ENCODE results near the gene METRNL. TPM values are rescaled to one million over a fixed set of nuclear protein-coding genes. Genes with fewer than 3 reads are reported as not detected.
"Not testable (repeated sequence)": the region's sequence is repeated elsewhere in the genome, so short reads cannot be mapped to it uniquely, and the experiment has no call there.

Gene METRNL
- total RNA-seq, 1 experiment from 2014 or later: 58.7 TPM

GRCh38 chr17:83133302-83134121 is 54.1 kb downstream of the METRNL start:
- no peak overlapping the region for H3K9ac ChIP-seq (ENCODE audit: low read length)
- no peak overlapping the region for H3K27ac ChIP-seq (ENCODE audit: low read depth, low read length)
- no peaks in the 10 kb centered on the region for H3K9me2 ChIP-seq (ENCODE audit: insufficient read depth)
- ATAC-seq (no peak), DNase-seq (ENCODE audit: low read depth, low spot score) (no peak)
- ChIA-PET POLR2A (no interaction called here), CTCF (no interaction called here), RAD21 (ENCODE audit: low non-redundant PET in 1 of 2, low total read pairs in 2 of 2, uncharacterized antibody in 2 of 2, unreplicated experiment in 2 of 2) (no interaction called here)
- no peaks in the 10 kb centered on the region for H4K20me1 ChIP-seq (ENCODE audit: insufficient read depth)
- peaks cover 4% of the 10 kb centered on the region; the same call in 1 of the 2 replicates for H3K27me3 ChIP-seq (ENCODE audit: insufficient read depth, low read length)
- BruUV-seq (replicated peaks): no TSS peak
- H3K36me3 ChIP-seq (ENCODE audit: control insufficient read depth in 1 of 2, insufficient read depth in 2 of 2, low read length in 2 of 2): no peaks in the 10 kb centered on the region
- no peak overlapping the region for H3K4me3 ChIP-seq (replicated peaks in 1 of 2; ENCODE audit: low read depth in 1 of 2, low read length in 2 of 2)
- no peaks in the 10 kb centered on the region for H3K79me2 ChIP-seq (ENCODE audit: insufficient read depth, low read length)
- H3K4me2 ChIP-seq (ENCODE audit: low read length): no peak overlapping the region
- intact Hi-C loops (cut with micrococcal nuclease): no loop called here
- TF ChIP-seq SRF (IDR thresholded peaks at IDR 0.05; ENCODE audit: low read depth): no peak
- no peak for TF ChIP-seq SP1 (IDR thresholded peaks at IDR 0.05; ENCODE audit: low read depth)
- no peak for TF ChIP-seq JUND (IDR thresholded peaks at IDR 0.05)
- TF ChIP-seq YY1 (IDR thresholded peaks at IDR 0.05; ENCODE audit: extremely low read depth, insufficient replicate concordance, low read depth, low read length): no peak
- TF ChIP-seq ZFX (IDR thresholded peaks at IDR 0.05): no peak
- no peak for TF ChIP-seq EGR1 (IDR thresholded peaks at IDR 0.05; ENCODE audit: low read depth)
- TF ChIP-seq CTCF (IDR thresholded peaks at IDR 0.05 in 2 of 3, conservative IDR thresholded peaks at IDR 0.05 in 1 of 3; ENCODE audit: borderline replicate concordance in 1 of 3, insufficient read depth in 1 of 3, low read depth in 2 of 3, low read length in 2 of 3): no peak
- no peak overlapping the region for H2AFZ ChIP-seq (ENCODE audit: low read depth, low read length, poor library complexity, severe bottlenecking)
- H3K9me3 ChIP-seq (ENCODE audit: control insufficient read depth in 1 of 2, insufficient read depth in 1 of 2, low read depth in 1 of 2, low read length in 2 of 2): no peaks in the 10 kb centered on the region
- peaks cover 0 to 9% of the 10 kb centered on the region in 2 experiments; a peak in 1 of 4 replicates for H3K4me1 ChIP-seq (ENCODE audit: control insufficient read depth in 1 of 2, insufficient read depth in 2 of 2, low read length in 2 of 2)

- intact Hi-C loops (cut with micrococcal nuclease); H3K9me3 ChIP-seq (ENCODE audit: control insufficient read depth in 1 of 2, insufficient read depth in 1 of 2, low read depth in 1 of 2, low read length in 2 of 2); ATAC-seq; POLR2A ChIA-PET; H3K4me1 ChIP-seq (ENCODE audit: control insufficient read depth in 1 of 2, insufficient read depth in 2 of 2, low read length in 2 of 2); H2AFZ ChIP-seq (ENCODE audit: low read depth, low read length, poor library complexity, severe bottlenecking); BruUV-seq (replicated peaks); H3K9me2 ChIP-seq (ENCODE audit: insufficient read depth); H3K36me3 ChIP-seq (ENCODE audit: control insufficient read depth in 1 of 2, insufficient read depth in 2 of 2, low read length in 2 of 2); H3K79me2 ChIP-seq (ENCODE audit: insufficient read depth, low read length); H3K4me3 ChIP-seq (replicated peaks in 1 of 2; ENCODE audit: low read depth in 1 of 2, low read length in 2 of 2); H3K4me2 ChIP-seq (ENCODE audit: low read length); H3K27me3 ChIP-seq (ENCODE audit: insufficient read depth, low read length); H4K20me1 ChIP-seq (ENCODE audit: insufficient read depth); H3K27ac ChIP-seq (ENCODE audit: low read depth, low read length); CTCF ChIA-PET; H3K9ac ChIP-seq (ENCODE audit: low read length); DNase-seq (ENCODE audit: low read depth, low spot score); RAD21 ChIA-PET (ENCODE audit: low non-redundant PET in 1 of 2, low total read pairs in 2 of 2, uncharacterized antibody in 2 of 2, unreplicated experiment in 2 of 2): not testable (repeated sequence)
These were observed 55.0 kb downstream of the METRNL start for GRCh38 chr17:83134456-83134855.
